NCI-H748 treated with DMSO at 0.1 percent for 48 hours (cell line): ENCODE measurements around the gene CFP.
"Not testable (repeated sequence)": the region's sequence is repeated elsewhere in the genome, so short reads cannot be mapped to it uniquely, and the experiment has no call there.

Experiments used
- DNase-seq: peaks from one replicate; lab custom pipeline; 2025; lab: John Stamatoyannopoulos, UW

Gene CFP

DNA sequence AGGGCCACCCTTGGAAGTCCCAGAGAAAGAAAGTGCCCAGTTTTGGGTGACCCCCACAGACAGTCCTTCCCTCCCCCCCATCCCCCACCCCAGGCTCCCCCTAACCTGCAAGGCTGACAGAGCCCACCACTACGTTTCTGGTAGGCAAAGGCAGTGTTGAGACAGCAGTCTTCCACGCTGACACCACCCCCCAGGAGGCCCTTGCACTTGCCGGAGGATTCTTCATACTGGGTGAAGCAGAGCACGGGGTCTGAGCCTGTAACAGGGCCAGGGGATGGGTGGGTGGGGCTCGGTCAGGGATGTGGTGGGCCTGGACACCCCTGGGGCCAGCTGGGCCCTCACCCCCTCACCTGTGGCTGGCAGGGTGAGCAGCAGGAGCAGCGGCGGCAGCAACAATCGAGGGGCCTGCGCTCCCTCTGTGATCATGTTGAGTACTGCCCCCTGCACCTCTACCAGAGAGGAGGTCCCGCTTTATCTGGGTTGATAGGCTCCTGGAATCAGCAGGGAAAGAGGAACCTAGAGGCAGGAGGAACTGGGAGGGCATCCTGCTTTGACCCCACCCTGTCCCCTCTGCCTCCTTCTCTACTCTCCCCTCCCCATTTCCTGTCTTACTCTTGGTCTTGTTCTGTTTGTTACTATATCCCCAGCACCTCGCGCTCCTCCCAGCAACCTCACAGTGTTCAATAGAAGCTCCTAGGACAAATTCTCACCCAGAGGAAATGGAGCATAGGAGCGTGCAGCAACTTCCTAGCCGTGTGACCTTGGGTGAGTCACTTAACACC is at the start of gene CFP:
Gene CFP (minus strand): TSS at position 512 of the 782 bp plus-strand sequence. CDS start 86 bp downstream, at position 426.
- DNase-seq = no peak

DNA sequence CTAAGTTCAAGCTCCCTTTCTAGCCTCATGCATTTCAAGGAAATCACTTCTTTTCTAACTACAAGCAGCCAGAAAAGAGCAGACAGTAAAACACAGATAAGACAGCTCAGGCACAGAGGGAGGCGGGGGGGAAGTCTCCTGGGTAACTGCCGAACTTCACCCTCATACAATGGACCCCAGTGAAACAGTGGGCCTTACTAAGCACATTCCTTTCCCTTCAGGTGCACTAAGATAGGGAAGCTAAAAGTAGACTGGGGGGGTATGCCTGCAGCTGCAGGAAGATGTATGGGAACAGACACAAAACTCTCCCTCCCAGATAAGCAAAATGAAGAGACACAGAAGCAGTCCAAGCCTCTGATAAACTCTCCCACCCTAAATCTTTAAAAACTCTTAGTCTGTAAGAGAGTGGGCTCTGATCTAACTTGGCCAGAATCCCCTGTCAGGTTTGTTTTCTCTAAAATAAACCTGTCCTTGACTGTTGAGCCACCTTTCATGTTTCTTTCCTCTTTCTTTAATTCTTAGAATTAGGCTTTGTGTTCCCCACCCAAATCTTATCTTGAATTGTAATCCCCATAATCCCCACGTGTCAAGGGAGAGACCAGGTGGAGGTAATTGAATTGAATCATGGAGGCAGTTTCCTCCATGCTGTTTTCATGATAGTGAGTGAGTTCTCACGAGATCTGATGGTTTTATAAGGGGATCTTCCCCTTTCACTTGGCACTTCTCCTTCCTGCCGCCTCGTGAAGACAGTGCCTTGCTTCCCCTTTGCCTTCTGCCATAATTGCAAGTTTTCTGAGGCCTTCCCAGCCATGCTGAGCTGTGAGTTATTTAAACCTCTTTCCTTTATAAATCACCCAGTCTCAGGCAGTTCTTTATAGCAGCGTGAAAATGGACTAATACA is 46.5 kb upstream of the CFP start:
- not testable (repeated sequence) for DNase-seq

DNA sequence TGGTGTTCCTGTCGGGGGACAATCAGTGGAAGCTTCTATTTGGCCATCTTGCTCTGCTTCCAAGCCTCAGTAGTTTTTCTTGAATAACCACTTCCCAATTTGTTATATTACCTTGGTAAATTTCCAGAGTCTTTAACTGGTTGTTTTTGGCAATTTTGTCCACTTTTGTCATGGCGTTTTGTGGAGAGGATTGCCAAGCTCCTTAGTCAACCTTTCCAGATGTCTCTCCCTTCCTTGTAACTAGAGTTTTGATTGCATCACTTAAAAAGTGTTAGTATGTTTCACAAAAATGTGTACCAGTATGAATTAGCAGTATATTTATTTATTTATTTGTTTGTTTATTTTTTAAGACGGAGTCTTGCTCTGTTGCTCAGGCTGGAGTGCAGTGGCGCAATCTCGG is 45.0 kb upstream of the CFP start:
- no peak for DNase-seq

DNA sequence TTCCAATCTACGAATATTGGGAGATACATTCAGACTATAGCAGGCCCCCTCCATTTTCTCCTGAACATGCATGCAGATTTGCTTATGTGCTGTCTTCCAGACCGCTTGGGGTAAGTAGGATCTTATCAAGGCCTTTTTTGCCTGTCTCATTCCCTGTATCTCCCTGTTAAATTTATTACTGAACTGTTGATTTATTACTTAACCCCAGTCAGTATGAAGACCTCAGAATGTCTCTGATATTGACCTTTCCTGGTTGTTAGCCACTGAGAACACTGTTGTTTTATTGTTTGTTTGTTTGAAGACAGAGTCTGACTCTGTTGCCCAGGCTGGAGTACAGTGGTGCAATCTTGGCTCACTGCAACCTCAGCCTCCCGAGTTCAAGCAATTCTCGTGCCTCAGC is 36.1 kb upstream of the CFP start:
- not testable (repeated sequence) for DNase-seq

DNA sequence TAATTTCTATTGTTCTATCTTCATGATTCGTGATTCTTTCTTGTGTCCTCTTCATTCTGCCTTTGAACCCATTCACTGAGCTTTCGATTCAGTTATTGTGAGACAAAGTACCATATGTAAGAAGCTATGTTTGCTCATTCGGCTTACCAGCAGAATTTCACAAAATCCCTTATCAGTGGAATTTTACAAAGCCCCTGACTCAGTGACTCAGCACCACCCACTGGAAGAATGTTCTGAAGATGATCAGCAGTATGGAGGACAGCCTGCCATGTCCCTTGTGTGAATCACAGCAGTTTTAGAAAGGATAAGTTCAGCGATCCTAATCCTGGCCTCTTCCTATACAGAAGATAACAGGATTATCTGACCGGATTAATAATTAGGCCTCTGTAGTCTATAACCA is 35.0 kb upstream of the CFP start:
- no peak for DNase-seq

DNA sequence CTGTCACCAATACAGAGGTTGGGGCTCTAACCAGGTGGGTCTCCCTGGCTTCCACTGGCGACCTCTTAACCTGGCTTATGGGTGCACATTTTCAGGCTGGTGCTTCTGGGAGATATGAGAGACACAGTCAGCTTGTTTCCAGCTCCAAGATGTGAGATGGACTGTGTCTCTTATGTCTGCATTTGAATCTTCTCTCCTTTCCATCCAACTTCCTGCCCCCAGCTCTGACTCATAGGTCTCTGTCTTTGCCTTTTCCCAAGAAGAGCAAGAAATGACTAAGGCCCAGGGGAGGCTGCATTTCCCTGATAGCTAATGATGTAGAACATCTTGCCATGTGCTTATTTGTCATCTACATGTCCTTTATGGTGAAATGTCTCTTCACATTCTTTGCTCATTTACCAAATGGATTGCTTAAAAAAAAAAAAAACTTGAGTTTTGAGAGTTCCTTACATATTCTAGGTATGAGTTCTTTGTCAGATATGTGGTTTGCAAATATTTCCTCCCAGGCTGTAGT is 32.5 kb upstream of the CFP start:
- no peak for DNase-seq

DNA sequence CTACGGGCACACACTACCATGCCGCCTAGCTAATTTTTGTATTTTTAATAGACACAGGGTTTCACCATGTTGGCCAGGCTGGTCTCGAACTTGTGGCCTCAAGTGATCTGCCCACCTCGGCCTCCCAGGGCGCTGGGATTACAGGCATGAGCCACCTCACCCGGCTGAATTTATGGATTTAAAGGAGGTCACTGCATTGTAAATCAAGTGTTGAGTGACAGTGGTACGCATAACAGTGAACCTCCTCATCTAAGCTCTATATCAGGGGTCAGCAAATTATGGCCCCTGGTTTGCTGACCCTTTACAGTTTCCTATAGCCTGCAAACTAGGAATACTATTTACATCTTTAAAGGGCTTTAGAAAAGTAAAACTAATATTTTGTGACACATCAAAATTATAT is 31.8 kb upstream of the CFP start:
- no peak for DNase-seq

DNA sequence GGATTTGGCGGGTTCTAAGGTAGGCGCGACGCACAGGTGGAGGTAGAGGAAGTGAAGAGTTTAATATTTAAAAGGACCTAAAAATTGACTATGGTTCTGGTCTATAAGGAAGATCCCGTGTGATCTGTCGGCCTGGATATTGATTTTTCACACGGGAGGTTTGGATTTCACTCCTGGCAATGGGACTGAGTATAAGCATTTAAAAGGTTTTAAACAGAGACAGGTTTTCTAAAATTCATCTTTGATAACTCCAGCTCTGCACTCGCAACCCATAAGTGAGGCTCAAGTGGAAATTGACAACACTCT is 29.6 kb upstream of the CFP start:
- DNase-seq = no peak

DNA sequence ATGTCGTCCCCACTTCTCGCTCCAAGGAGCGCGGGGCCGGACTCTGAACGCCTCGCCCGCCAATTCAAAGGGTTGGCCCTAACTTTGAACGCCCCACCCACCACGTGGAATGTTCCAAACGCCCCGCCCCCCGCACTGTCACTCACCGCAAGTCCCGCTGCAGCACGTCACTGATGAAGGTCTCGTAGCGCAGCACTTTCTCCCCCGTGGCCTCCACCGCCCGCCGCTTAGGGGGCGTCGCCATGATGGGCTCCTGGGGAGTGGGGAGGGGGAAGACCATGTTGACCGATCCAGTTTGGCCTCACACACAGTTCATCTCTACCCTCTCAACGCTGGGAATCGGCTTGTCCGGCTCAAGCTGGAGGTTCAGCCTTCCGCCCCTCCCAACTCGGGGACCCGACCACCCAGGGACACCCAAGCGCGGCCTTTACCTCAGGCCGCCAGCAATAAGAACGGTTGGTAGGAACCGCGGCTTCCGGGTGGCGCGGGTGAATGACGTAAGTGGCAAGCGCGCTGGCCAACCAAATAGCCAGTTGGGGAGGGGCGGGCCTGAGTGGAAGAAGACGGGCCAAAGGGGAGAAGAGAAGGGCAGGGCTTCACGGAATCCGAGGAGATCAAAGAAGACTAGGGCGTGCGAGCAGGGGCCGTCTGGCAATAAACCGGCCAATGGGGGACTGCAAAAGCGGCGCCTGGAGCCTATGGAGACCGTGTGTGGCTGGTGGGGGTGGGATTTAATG is 29.1 kb upstream of the CFP start, which contains the start of gene UXT:
Gene UXT (minus strand): TSS at position 497 of the 737 bp plus-strand sequence. CDS start 253 bp downstream, at position 244.
- DNase-seq = peak; percentile 96

DNA sequence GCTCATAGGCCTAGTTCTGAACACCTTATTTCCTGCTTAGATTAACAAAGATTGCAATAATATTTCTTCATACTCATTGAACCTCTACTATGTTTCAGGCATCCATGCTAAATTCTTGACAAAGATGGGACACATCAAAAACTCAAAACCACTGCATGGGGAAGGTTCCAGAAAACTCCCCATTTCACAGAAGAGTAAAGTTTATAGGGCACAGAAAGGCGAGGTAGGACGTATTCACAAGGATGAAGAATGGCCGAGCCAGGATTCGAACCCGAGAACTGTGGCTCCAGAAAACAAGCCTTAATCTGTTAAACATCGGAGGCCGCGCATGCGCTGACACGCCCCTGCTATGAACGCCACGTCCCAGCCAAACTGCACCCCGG is 28.6 kb upstream of the CFP start:
- no peak for DNase-seq

DNA sequence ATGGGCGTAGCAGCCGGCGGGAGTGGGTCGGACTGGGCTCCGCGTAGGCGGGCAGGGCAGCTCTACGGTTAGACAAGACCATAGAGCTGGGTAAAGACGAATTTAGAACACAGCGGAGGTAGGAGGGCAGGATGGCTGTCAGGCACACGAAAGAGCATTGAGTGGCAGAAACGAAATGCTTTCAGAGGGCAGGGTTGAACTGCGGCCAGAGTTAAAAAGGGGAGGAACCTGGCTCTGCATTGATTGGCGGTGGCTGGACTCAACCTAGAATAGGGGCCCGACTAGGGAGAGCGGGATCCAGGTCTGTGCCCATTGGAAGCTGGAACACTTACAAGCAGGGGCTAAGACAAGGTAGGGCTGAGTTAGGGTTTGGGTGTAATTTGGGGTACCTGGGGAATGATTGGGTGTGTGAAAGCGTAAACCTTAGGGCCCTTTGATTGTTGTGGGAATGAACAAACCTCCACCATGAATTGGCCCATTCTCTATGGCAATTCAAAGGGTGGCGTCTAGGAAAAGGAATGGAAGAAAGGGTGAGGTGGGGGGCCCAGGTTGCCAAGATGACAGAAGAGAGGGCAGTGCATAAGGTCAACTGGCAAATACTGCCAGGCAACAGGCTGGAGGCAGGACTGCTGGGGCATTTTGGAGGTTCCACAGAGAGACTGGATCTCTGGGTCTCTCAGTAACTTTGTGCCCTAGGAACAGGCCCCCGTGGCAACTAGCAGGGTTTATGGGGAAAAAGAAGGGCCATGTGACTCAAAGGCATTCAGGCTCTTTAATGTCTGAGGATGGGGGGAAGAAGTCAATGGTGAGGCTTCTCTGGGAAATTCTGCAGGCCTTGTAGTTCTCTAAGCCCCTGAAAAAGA is 21.5 kb upstream of the CFP start:
- no peak for DNase-seq

DNA sequence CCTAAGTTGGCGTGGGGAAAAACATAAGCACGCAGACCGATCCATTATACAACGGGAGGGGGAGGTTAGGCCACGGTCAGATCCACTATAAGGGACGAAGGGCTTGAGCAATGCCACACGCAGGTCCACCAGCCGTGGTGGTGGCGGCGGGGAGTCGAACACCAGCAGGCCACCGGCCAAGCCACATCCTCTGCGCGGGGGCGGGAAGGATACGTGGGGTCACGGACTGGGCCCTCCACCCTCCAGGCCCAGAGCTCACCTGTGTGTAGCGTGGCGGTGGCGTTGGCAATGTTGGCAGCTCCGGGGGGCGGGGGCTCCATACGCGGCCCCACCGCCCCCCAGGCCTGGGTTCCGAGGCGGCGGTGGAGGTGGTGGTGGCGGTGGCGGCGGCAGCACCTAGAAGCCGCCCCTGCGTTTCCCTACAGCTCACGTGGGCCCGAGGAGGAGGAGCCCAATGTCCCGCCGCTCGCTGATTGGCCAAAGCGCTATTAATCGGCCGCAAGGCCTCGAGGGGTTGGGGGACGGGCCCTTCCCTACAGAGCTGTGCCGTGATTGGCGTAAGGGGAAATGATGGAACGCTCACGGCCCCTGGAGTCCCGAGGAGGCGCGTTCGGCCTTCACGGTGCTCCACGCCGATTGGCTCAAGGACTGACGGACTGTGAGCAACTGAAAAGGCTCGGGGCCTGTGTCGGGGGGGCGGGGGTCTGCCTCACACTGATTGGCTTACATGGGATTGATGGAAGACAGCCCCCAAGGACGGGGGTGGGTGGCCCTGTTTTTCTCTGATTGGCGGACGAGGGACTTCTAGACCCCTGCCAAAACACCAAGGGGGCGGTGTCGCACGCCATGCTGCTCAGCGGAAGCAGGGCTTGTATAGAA is 20.7 kb upstream of the CFP start, which contains the start of gene ELK1:
Gene ELK1 (minus strand): TSS at position 400 of the 879 bp plus-strand sequence. CDS start 9,122 bp downstream, outside the sequence.
- DNase-seq = peak; percentile 96

DNA sequence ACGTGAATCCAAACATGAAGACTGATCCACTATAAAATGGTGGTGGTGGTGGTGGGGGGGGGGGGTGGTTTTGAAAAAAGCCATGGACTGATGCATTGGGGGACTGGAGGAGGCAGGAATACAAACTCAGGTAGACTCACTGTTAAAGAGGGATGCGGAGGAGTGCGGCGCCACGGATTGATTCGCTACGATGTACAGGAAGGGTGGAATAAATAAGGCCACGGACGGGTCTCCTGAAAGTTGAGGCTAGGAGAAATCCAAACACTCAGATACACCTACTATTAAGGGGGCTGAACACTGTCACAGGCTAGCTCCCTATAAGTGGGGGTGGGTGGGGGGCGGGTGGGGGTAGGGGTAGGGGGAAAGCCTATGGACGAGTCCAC is 20.0 kb upstream of the CFP start:
- no peak for DNase-seq

DNA sequence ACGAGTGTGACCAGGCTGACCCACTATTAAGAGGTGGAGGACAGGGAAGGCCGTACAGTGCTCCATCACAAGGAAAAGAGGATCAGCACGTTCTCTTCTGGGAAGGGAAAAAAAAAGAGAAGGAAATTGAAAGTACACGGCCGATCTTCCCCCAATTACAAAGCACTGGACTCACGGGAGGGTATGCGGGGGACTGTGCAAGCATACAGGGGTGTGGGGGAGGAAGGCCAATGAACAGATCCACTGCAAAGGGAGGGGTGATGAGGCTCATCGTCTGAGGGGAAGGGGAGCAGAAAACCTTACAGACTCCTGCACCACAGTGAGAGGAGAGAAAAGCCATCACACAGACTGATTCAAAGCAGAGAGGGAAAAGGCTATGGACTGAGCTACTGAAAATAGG is 19.5 kb upstream of the CFP start:
- DNase-seq = no peak

DNA sequence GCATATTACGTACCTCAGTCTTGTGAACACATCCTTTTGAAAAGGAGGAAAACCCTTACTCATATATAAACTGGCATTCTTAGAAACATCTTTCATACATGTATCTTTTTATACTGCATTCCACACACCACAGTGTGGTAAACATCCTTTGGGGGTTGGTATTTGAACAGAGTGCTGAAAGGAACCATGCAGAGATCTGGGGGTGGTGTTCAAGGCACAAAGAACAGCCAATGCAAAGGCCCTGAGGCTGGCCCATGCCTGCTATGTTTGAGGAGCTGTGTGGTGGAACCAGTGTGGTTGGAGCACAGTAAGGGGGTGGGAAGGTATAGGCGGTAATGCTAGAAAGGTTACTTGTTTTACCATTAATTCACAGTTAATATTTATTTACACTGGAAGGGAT is 18.6 kb upstream of the CFP start:
- no peak for DNase-seq

DNA sequence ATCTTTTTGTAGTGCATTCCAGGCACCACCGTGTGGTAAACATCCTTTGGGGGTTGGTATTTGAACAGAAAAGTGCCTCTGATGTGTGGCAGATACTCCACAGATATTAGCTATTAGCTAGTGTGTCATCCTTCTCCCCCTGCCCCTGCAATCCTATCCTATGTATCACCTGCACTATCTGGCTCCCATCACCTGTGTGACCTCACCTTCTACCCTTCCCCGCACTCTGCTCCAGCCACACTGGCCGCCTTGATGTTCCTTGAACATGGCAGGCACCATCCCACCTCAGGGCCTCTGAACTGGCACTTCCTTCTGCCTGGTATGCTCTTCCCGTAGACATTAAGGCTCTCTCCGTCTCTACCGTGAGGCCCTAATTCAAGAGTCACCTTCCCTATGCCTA is 16.9 kb upstream of the CFP start:
- no peak for DNase-seq

DNA sequence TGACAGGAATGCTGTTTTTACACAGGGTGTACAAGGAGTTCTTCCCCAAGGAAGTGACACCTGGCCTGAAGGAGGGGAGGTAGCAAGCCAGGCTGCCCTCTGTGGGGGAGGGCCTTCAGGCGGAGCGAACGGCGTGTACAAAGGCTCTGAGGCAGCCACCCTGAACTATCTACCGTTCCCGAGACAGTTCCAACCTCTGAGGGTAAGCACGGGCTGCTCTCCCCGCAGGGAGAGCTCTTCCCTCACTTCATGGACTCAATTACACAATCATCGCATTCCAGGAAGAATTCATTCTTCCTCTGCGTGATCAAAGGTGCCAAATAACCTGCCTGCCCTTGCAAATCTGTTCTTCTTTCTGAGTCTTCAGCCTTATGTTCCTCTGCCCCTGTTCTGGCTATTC is 15.8 kb upstream of the CFP start:
- no peak for DNase-seq

DNA sequence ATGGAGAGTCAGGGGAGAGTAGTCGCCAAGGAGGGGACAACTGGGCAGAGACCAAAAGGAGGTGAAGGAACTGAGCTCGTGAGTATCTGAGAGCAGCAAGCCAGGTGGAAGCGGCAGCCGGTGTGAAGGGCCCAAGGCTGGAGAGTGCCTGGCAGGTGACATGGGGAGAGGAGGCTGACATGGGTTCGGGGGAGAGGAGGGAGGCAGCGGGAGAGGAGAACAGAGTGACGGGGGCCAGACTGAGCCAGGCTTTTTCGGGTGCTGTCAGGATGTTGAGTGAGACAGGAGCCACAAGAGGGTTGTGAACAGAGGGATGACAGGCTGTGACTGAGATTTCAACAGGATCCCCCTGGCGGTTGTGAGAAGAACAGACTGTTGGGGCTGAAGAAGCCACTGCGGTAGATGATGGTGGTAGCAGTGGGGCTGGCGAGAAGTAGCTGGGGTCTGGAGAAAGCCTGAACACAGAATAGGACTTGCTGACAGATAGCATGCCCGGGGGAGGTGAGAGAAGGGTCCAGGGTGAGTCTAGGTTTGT is 14.9 kb upstream of the CFP start:
- no peak for DNase-seq

DNA sequence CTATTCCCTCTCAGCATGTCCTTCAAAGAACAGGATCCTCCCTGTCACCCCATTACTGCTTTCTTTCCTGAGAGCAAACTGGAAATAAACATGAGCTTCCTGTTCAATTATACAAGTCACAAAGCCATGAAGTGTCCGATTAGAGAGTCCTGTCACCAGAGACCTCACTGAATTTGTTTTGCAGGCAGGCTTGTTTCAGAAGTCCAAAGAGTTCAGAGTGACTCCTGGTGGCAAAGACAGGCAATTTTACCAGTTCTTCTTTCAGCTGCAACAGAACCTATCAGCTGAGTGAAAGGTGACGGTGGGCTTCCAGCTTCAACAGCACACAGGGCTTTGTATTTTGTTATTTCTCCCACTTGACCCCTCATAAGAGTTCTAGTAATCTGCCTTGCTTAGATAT is 14.2 kb upstream of the CFP start:
- no peak for DNase-seq

DNA sequence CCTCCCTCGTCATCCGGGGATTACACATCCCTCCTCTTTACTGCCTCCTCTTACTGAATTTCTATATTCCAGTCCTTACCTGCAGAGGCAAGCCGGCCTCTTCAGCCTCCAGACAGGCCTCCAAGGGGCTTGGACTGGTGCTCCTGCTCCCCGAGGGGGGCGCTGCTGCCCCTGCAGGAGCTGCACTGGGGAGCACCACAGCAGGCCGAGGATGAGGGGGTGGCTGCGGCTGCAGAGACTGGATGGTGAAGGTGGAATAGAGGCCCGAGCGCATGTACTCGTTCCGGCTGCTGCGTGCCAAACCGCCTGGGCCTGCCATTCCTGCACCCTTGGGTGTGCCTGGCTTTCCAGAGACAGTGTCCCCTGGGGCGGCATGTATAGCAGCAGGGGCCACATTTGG is 9.1 kb upstream of the CFP start:
- DNase-seq = no peak
